K562 treated with DMSO at 1 percent for 48 hours (cell line): ENCODE measurements around the gene RPS6KC1. TPM values are rescaled to one million over a fixed set of nuclear protein-coding genes. Genes with fewer than 3 reads are reported as not detected.

Experiments
- total RNA-seq: library from RNA; unstranded; fragments of 300-600 nt; gene quantifications from 2 replicates; pipeline ENCODE4 v1.2.3, GENCODE V29; 2022; ENCODE audit warnings: low replicate concordance; ENCODE audit errors: extremely low read depth

RPS6KC1 gene, protein sequence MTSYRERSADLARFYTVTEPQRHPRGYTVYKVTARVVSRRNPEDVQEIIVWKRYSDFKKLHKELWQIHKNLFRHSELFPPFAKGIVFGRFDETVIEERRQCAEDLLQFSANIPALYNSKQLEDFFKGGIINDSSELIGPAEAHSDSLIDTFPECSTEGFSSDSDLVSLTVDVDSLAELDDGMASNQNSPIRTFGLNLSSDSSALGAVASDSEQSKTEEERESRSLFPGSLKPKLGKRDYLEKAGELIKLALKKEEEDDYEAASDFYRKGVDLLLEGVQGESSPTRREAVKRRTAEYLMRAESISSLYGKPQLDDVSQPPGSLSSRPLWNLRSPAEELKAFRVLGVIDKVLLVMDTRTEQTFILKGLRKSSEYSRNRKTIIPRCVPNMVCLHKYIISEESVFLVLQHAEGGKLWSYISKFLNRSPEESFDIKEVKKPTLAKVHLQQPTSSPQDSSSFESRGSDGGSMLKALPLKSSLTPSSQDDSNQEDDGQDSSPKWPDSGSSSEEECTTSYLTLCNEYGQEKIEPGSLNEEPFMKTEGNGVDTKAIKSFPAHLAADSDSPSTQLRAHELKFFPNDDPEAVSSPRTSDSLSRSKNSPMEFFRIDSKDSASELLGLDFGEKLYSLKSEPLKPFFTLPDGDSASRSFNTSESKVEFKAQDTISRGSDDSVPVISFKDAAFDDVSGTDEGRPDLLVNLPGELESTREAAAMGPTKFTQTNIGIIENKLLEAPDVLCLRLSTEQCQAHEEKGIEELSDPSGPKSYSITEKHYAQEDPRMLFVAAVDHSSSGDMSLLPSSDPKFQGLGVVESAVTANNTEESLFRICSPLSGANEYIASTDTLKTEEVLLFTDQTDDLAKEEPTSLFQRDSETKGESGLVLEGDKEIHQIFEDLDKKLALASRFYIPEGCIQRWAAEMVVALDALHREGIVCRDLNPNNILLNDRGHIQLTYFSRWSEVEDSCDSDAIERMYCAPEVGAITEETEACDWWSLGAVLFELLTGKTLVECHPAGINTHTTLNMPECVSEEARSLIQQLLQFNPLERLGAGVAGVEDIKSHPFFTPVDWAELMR
- total RNA-seq = not detected in 2 replicates

DNA sequence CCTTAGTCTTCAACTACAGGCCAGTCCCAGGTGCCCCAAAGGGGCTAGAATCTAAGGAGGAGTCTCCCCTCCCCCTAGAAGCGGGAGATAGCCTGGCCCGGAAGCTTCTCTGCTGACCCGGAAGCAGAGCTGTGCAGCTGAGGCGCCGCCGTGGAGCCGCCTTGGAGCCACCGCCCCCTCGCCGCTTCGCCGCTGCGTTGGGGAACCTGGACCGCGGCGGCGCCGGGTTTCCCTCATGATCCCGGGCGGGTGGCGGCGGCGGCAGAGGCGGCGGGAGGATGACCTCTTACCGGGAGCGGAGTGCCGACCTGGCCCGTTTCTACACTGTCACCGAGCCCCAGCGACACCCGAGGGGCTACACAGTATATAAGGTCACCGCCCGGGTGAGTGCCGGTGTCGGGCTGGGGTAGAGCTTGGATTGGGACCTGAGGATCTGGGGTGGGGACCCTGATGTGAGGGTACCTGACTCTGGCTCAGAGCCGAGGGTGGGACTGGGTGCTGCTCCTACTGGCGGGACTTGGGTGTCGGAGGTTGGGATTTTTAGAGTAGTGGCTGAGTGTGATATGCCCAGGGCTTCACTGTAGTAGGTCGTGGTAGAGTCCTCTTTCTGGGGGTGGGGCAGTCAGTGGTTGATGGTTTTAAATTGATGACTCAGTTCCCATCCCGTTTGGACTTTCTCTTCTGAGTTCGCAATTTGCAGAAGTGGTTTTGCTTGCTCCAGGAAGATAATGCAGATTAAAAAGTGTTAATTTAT is at the start of gene RPS6KC1:
Gene RPS6KC1 (plus strand): TSS at position 115 of the 754 bp plus-strand sequence. CDS start 164 bp downstream, at position 279.

DNA sequence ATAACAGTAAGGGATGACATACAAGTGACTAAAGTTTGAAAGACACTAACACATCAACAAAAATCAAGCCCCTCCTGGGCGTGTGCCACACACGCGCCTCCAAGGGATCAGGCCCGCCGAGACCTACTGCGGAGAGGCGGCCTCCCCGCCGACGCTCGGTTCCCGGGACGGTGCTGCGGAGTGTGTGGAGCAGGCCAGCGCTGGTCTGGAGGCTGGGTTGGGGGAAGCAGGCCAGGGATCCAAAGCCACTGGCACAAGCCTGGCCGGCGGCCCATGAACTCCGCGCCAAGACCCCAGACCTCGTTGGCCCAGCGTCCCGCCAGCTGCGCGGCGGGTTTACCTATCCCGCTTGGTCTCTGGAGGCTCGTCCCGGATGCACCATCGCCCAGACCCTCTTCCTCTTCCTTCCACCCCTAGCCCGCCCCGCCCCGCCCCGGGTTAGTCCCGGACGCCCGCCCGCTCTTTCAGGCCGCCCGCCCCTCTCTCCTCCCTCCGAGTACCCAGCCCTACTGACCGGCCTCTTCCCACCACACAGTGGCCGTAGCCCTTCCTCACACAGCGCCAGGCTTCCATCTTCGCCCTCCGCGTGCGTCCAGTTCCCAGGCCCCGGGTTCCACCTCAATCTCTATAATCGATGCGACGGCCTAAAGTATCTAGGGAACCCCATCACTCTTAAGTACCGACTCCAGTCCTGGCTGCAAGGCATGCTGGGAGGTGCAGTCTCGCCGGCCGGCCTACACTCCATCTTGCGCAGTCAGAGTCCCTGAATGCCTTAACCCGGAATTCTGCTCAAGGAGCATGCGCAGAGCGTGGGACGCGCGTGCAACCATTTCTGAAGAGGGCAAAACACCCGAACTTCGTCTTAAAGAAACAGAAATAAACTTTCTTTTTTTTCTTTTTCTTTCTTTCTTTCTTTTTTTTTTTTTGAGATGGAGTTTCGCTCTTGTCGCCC is 35.7 kb upstream of the RPS6KC1 start, which contains the start of gene ANGEL2:
Gene ANGEL2 (minus strand): TSS at position 769 of the 952 bp plus-strand sequence. CDS start 196 bp downstream, at position 573.

Other genes starting within 250 kb of the RPS6KC1 start
- gene SPATA45, start 203.6 kb upstream of the RPS6KC1 start, total RNA-seq = not detected in 2 replicates
- gene FLVCR1, start 193.0 kb upstream of the RPS6KC1 start, total RNA-seq = not detected in 2 replicates
- not detected in 2 replicates for gene VASH2, start 100.7 kb upstream of the RPS6KC1 start, total RNA-seq
- not detected in 2 replicates for gene ANGEL2, start 35.4 kb upstream of the RPS6KC1 start, total RNA-seq